Right cardiac atrium (tissue), 5 donors: ENCODE data around the gene TRAPPC12. TPM values are rescaled to one million over a fixed set of nuclear protein-coding genes. Genes with fewer than 3 reads are reported as not detected.
"Not testable (repeated sequence)": the region's sequence is repeated elsewhere in the genome, so short reads cannot be mapped to it uniquely, and the experiment has no call there.

ENCODE experiments used
- ATAC-seq, 2 donors: fragments of 200-7000 bp; cut with Tn5 transposase; one replicate each; pipeline versions ENCODE4 v1.8.0 to v1.9.1; 2020; ENCODE audit warnings: moderate library complexity in 2 of 2, mild to moderate bottlenecking in 1 of 2
- DNase-seq, 3 donors: peaks; one replicate each; pipeline ENCODE4 v3.0.0-alpha.2; 2020
- H3K27ac ChIP-seq: one replicate; pipeline ENCODE4 v1.5.1; 2013; ENCODE audit warnings: mild to moderate bottlenecking, low read length, control low read depth, moderate library complexity
- H3K27me3 ChIP-seq: one replicate; pipeline ENCODE4 v1.6.1; 2013; ENCODE audit not compliant: control insufficient read depth, insufficient read depth
- H3K4me1 ChIP-seq: one replicate; pipeline ENCODE4 v1.6.1; 2013; ENCODE audit warnings: low read length; ENCODE audit not compliant: control insufficient read depth, insufficient read depth
- H3K4me3 ChIP-seq: one replicate; pipeline ENCODE4 v1.5.1; 2013; ENCODE audit warnings: low read length, control low read depth
- H3K9me3 ChIP-seq: one replicate; pipeline ENCODE4 v1.6.1; 2013; ENCODE audit warnings: low read length; ENCODE audit not compliant: control insufficient read depth
- WGBS: extraction: QIAGEN DNeasy Blood & Tissue Kit; methylation state at CpG from one replicate; pipeline ENCODE4 v1.1.7; 2013; 5-methylcytosine and 5-hydroxymethylcytosine counted together
- intact Hi-C, 4 donors: fragments of 100-400 bp; cut with DNase I; formaldehyde crosslinking; loops; one replicate each; pipeline versions ENCODE4 v1.11.0 to v1.14.0; 2022 to 2023
- polyA plus RNA-seq: library from polyadenylated mRNA; stranded (reverse); fragments of 200-250 nt; gene quantifications from one replicate; pipeline ENCODE4 v1.2.3, GENCODE V29; 2013
- total RNA-seq, 4 donors: library from RNA; stranded (reverse); fragmentation: NEBNext Ultra II Directional; extraction: Animal tissue kit (Norgen Biotek cat#: 25700); gene quantifications; one replicate each; pipeline ENCODE4 v1.2.1, GENCODE V29; 2021
- donor health status: healthy with polysubstance abuse.
- donor health status: DM: no; HTN: yes; CAD: no.
- donor health status: DM: no; HTN: no; CAD: no.
- donor health status: DM: no; HTN: yes; CAD: no; lungs with severe emphysema.
- donor health status: DM: yes; HTN: yes; CAD: no.

The TRAPPC12 gene
- total and polyA plus RNA-seq, 5 donors = 93.4 to 137 (median 128) TPM

DNA sequence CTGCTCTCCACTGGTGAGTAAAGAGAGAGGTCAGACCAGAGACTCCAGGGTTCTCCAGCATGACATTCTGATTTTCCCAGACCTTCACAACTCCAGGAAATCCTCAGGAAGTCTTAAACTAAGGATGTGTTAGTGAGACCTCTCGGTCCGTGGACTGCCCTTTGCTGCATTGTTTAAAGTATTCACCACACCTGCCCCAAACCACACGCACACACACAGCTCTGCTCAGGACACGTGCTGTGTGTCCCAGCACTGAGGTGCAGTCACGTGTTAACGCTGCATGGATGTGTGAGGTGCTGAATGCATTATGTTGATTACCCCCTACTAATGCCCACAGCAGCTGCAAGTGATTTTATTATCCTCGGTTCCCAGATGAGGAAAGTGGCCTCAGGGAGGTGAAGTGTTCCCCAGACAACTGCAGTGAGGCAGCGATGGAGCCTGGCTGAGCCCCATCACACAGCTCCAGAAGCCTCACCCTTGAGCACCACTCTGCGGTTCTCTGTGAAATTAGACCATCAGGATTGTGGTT, 68.4 kb downstream of the TRAPPC12 start:
- intact Hi-C loops = no loop called here
- ATAC-seq (peak in 1 of 2 donors; percentile 56), DNase-seq (no peak)
- Histone ChIP-seq H3K27me3 (no peaks in the 10 kb centered on the region), H3K27ac (no peak overlapping the region), H3K4me3 (no peak overlapping the region), H3K4me1 (peaks cover 7% of the 10 kb centered on the region), H3K9me3 (no peaks in the 10 kb centered on the region)
- WGBS = 51% methylated on average over 9 of the region's 9 CpGs

DNA sequence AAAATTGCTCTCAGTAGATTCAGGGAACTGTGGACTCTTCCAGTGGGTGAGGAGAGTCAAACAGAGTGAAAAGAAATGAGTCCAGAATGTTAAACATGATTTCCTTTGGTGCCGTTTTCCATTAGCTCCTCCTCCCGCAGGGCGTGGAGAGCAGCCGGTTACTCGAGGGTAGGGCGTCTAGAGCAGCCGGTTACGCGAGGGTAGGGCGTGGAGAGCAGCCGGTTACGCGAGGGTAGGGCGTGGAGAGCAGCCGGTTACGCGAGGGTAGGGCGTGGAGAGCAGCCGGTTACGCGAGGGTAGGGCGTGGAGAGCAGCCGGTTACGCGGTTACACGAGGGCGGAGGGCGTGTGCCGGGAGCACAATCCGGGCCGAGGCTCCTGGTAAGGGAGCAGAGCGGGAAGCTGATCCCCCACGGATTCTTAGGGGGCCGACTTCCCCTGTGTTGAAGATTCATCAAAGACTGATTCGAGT, 69.0 kb downstream of the TRAPPC12 start:
- H3K4me3 ChIP-seq, H3K27ac ChIP-seq, H3K27me3 ChIP-seq, H3K4me1 ChIP-seq, intact Hi-C loops, H3K9me3 ChIP-seq: not testable (repeated sequence)
- WGBS = 74% methylated on average over 35 of the region's 35 CpGs
- ATAC-seq (peak; percentile 34 to 44), DNase-seq (peak in 2 of 3 donors; percentile 56 to 71)

- Histone ChIP-seq H3K4me3 (no peak overlapping the region), H3K9me3 (no peaks in the 10 kb centered on the region), H3K4me1 (peaks cover 7% of the 10 kb centered on the region), H3K27me3 (no peaks in the 10 kb centered on the region), H3K27ac (no peak overlapping the region)
- intact Hi-C loops = no loop called here
- DNase-seq (no peak), ATAC-seq (no peak)
- WGBS = 76% methylated on average over 13 of the region's 13 CpGs
These were observed 69.6 kb downstream of the TRAPPC12 start for GRCh38 chr2:3449086-3449485.

GRCh38 chr2:3449936-3450335, 70.4 kb downstream of the TRAPPC12 start:
- Histone ChIP-seq H3K27me3 (no peaks in the 10 kb centered on the region), H3K4me1 (peaks cover 7% of the 10 kb centered on the region), H3K9me3 (no peaks in the 10 kb centered on the region), H3K4me3 (no peak overlapping the region), H3K27ac (no peak overlapping the region)
- 94% methylated on average over 11 of the region's 11 CpGs for WGBS
- intact Hi-C loops = no loop called here
- ATAC-seq (no peak), DNase-seq (no peak)

DNA sequence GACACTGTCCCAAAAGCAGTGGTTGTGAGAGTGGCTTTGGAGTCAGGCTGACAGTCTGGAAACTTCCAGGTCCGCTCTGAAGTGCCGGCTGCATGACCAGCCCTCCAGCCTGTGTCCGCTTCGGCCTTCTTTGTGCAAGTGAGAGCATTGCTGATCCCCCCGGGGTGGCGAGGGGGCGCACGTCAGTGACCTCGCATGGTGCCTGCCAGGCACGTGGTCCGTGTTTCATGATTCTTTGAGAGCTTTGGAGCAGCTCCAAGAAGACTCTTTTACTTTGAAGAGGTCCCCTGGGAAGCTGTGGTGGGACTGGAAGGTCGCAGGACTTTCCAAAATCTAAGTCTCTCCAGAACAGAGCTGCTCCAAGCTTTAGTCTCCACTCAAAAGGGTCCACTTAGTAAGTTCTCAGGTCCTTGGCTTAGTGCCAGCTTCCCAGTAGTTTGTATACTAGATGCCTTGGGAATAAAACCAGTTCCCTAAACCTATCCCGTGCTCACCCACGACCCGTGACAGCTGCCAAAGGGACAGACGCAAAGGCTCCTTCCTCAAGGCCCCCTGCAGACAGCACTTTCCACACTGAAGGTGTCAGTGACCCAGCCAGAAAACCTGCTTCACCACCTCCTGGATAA, 71.0 kb downstream of the TRAPPC12 start:
- no peak for ATAC-seq
- H3K27ac ChIP-seq = no peak overlapping the region

GRCh38 chr2:3451169-3451568, 71.7 kb downstream of the TRAPPC12 start:
- DNase-seq (no peak), ATAC-seq (no peak)
- no peak overlapping the region for H3K4me3 ChIP-seq
- 92% methylated on average over 4 of the region's 4 CpGs for WGBS
- intact Hi-C loops = no loop called here
- H3K9me3 ChIP-seq = no peaks in the 10 kb centered on the region
- peaks cover 7% of the 10 kb centered on the region for H3K4me1 ChIP-seq
- H3K27ac ChIP-seq = no peak overlapping the region
- H3K27me3 ChIP-seq = no peaks in the 10 kb centered on the region

More for the DNA sequence above, 71.0 kb downstream of the TRAPPC12 start:
- H3K9me3 ChIP-seq = no peaks in the 10 kb centered on the region
- no peak for DNase-seq
- 52% methylated on average over 16 of the region's 16 CpGs for WGBS
- intact Hi-C loops = no loop called here
- no peak overlapping the region for H3K4me3 ChIP-seq
- no peaks in the 10 kb centered on the region for H3K27me3 ChIP-seq
- peaks cover 7% of the 10 kb centered on the region for H3K4me1 ChIP-seq

DNA sequence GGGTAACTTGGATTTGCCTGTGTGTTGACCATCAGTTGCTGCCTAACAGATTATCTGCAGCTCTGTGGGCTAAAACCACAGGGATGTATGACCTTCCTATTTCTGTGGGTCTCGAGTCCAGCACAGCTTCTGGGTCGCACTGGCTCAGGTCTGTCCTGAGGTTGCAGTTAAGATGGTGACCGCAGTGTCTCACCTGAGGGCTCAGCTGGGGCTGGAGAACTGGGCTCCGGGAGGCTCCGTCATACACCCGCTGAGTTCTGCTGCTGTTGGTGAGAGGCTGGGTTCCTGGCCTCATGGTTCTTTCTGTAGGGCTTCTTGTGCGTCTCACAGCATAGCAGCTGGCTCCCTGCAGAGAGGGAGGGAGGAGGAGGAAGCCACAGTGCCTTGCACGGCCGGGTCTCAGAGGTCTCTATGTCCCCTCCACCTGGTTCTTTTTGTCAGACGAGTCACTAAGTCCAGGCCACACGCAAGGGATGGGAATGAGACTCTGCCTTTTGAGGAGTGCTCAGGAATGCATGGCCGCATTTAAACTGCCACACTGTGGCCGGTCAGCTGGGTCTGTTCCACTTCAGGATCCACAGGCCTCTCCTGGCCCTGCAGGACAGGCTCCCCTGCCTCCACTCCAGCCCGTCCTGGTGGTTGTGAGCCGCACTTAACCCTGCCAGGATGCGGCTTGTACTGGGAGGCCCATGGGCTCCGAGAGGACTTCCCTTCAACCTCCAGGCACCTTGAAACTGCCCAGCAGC, 72.6 kb downstream of the TRAPPC12 start:
- no peak for DNase-seq
- no peaks in the 10 kb centered on the region for H3K27me3 ChIP-seq
- no peak overlapping the region for H3K27ac ChIP-seq
- WGBS = 93% methylated on average over 17 of the region's 17 CpGs
- no peaks in the 10 kb centered on the region for H3K9me3 ChIP-seq
- no peak overlapping the region for H3K4me3 ChIP-seq
- intact Hi-C loops = no loop called here
- peaks cover 7% of the 10 kb centered on the region for H3K4me1 ChIP-seq
- no peak for ATAC-seq

DNA sequence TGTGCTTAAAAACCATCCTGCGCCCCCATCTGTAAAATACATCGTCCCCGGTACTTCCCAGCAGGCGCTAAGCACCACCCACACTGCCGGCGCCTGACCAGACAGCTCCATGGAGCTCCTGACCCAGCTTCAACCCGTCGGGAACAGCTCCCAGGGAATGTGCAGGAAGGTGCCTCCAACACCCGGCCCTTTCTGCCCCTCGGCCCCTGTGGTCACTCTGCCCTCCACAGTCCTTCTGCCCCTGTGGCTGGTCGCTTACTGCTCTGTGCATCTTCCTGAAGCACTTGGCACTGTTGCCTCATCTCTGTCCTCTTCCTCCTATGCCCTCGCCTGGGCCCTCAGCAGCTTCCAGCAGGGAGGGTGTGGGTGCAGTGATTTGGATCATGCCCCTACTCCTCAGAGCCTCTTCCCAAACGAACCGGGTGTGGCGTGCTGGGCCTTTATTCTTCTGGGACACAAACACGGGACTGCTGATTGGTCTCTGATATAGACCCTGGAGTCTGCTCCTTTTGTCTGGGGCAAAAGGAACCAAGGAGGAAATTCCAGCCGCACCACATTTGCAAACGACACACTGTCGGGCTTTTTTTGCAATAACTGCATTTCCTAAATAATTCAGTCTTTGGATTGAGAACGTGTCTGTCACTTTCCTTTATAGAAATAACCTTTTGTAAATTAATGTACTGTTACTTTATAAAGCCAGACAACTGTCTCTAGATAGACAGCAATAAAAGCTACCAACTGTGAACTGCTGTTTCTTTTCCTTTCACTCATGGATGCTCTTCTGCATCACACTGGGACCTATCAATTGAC, 73.9 kb downstream of the TRAPPC12 start:
- intact Hi-C loops = no loop called here
- WGBS = 58% methylated on average over 20 of the region's 20 CpGs
- H3K4me3 ChIP-seq = no peak overlapping the region

GRCh38 chr2:3454005-3454404, 74.5 kb downstream of the TRAPPC12 start:
- WGBS = 84% methylated on average over 6 of the region's 6 CpGs
- intact Hi-C loops, H3K9me3 ChIP-seq, H3K27me3 ChIP-seq, H3K27ac ChIP-seq, H3K4me3 ChIP-seq, H3K4me1 ChIP-seq, DNase-seq, ATAC-seq: not testable (repeated sequence)

More for the DNA sequence above, 73.9 kb downstream of the TRAPPC12 start:
- DNase-seq (no peak), ATAC-seq (peak; percentile 12 to 35)
- Histone ChIP-seq H3K27ac (no peak overlapping the region), H3K27me3 (no peaks in the 10 kb centered on the region), H3K9me3 (no peaks in the 10 kb centered on the region), H3K4me1 (peaks cover 3% of the 10 kb centered on the region)

DNA sequence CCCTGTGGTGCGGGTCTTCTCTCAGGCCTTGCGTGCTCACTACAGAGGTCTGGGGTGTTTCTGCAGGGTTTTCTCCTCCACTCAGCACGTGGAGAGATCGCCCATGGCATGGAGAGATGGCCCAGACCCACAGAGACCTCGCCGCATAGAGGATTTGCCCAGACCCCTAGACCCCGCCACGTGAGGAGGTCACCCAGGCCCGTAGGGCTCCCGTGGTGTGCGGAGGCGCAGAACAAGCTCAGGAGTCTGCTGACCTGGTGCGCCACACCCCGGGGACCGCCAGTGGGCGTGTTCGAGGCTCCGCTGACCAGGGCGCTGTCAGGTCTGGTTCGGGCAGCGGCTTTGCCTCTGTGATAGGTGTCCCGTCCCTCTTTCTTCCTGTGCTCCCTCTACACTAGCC, 75.3 kb downstream of the TRAPPC12 start:
- intact Hi-C loops = no loop called here
- ATAC-seq (no peak), DNase-seq (peak in 1 of 3 donors; percentile 43)
- Histone ChIP-seq H3K4me3 (no peak overlapping the region), H3K4me1 (peaks cover 5% of the 10 kb centered on the region), H3K27ac (no peak overlapping the region), H3K9me3 (no peaks in the 10 kb centered on the region), H3K27me3 (no peaks in the 10 kb centered on the region)
- 97% methylated on average over 22 of the region's 22 CpGs for WGBS

- Histone ChIP-seq H3K4me3 (no peak overlapping the region), H3K27ac (no peak overlapping the region), H3K27me3 (no peaks in the 10 kb centered on the region), H3K9me3 (no peaks in the 10 kb centered on the region), H3K4me1 (peaks cover 4% of the 10 kb centered on the region)
- intact Hi-C loops = no loop called here
- no peak for DNase-seq
- WGBS = 95% methylated on average over 14 of the region's 14 CpGs
- ATAC-seq = no peak
These were observed 76.6 kb downstream of the TRAPPC12 start for GRCh38 chr2:3456125-3456524.
